Activated naive CD8-positive, alpha-beta T cell (primary cell): ENCODE data around the gene AMIGO3.
"Not testable (repeated sequence)": the region's sequence is repeated elsewhere in the genome, so short reads cannot be mapped to it uniquely, and the experiment has no call there.

Experiments
- H3K27ac Mint-ChIP-seq: one replicate; pipeline ENCODE4 v1.8.0; 2021; ENCODE audit warnings: mixed read lengths
- H3K27me3 Mint-ChIP-seq: one replicate; pipeline ENCODE4 v1.8.0; 2021; ENCODE audit warnings: mixed read lengths
- H3K36me3 Mint-ChIP-seq: one replicate; pipeline ENCODE4 v1.8.0; 2021; ENCODE audit warnings: mixed read lengths
- H3K4me1 Mint-ChIP-seq: one replicate; pipeline ENCODE4 v1.8.0; 2021; ENCODE audit warnings: low read depth, mixed read lengths
- H3K4me3 Mint-ChIP-seq: one replicate; pipeline ENCODE4 v1.8.0; 2021; ENCODE audit warnings: mild to moderate bottlenecking, mixed read lengths
- H3K9me3 Mint-ChIP-seq: one replicate; pipeline ENCODE4 v1.8.0; 2021; ENCODE audit warnings: low read depth, mixed read lengths

The AMIGO3 gene

DNA sequence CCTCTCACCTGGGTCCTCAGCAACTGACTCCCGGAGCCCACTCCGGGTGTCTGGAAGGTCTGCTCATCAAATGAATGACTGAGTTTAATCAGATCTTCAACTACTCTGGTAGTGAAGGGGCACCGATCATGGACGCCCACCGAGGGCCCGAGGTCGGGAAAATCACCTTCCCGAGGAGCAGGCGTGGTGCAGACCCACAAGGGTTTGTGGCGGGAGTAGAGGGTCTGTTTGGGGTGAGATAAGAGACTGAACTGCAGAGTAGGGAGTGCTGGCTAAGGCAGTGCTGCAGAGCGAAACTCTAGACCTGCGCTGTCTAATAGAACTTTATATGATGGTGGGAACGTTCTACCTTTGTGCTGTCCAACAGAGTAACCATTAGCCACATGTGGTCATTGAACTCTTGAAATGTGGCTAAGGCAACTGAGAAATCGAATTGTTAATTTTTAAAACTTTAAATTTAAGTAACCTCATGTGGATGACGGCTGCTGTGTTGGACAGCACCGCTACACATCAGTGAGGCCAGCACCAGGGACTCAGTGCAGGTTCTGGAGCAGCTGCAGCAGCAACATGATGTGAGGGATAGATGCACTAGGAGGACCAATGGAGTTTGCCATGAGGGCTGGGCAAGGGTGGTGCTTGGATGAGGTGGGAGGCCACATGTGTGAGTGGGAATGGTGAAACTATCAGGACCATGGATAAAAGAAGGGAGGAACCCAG is 29.4 kb downstream of the AMIGO3 start:
- not testable (repeated sequence) for H3K9me3 Mint-ChIP-seq, H3K27me3 Mint-ChIP-seq, H3K36me3 Mint-ChIP-seq
- H3K4me3 Mint-ChIP-seq, result peak overlapping the region; percentile 94
- H3K4me1 Mint-ChIP-seq, result peaks cover 33% of the 10 kb centered on the region
- peak overlapping the region; percentile 95 for H3K27ac Mint-ChIP-seq

DNA sequence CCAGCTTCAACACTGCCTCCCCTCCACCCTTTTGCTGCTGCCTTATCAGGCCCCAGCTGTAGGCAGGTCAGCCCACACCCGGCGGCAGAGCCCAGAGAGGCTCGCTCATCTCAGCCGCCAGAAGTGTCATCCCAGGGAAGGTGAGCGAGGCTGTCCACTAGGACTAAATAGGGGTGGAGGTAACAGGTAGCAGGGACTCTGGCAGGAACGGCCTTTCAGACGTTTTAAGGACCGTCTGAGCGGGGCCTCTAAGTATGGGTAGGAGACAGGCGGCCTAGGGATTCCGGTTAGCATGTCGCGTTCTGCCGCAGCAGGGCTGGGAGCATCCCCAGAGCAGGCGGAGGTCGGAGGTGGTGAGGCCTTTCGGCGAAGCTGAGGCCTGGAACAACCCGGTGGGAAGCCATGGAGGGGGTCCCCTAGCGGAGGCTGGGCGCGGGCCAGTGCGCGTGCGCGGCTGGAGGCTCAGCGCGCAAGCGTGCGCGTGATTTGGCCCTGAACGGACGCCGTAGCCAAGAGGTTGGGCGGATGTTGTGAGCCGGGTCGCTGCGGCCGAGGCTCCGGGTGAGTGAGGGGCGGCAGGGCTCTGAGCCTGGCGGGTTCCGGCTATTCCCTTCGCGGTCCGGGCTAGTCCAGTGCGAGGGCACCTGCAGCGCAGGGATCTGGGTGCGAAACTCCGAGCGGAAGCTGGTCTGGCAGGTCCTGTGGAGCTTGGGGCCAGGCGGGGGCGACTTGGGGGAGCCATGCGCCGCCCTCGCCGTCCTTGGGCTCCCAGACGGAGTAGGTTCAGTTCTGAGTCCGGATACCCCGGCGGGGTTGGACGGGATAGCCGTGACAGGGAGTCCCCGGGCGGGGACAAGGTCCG is 30.2 kb downstream of the AMIGO3 start, which contains the start of the genes MST1 and RNF123:
Gene MST1, minus strand, starts transcription at position 429 of the 862 bp plus-strand sequence. CDS start 783 bp downstream, outside the sequence.
Gene RNF123, plus strand, starts transcription at position 512 of the 862 bp plus-strand sequence. CDS start 1,609 bp downstream, outside the sequence.
- Mint-ChIP-seq H3K36me3 (no peaks in the 10 kb centered on the region), H3K27me3 (no peaks in the 10 kb centered on the region), H3K4me1 (peaks cover 33% of the 10 kb centered on the region), H3K4me3 (peak within 1 kb of the TSS; percentile 94), H3K9me3 (no peaks in the 10 kb centered on the region), H3K27ac (peak within 1 kb of the TSS; percentile 95)

DNA sequence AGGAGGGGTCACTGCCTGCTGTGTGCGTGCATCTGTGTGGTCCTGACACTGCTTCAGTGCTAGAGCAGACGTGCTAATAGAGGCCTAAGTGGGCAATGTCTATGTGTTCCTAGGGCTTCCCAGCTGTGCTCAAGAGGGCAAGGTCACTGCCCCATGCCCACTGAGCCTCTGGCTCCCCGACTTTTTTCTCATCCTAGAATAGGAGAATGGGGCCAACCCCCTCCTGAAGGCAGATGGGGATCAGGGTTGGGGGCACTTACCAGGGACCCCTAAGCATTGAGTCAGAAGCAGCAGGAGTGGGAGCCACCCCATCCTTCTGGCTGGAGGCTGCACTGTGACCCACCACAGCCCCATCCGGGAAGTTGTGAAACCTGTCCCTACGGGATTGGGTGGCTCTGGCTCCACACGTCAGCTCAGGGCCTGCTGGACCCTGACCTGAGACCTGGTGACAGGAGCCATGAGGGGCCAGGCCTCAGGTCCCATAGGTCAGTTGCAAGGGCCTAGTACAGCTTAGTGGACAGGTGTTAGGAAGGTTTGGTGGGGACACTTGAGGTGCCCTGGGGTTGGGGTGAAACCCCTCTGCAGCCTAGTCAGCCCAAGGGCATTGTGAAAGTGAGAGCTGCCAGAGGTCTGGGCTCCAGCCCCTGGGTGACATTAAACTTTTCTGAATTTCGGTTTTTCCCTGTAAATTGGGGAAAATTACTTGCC is 31.0 kb downstream of the AMIGO3 start:
- not testable (repeated sequence) for H3K36me3 Mint-ChIP-seq, H3K27me3 Mint-ChIP-seq, H3K9me3 Mint-ChIP-seq
- Mint-ChIP-seq H3K4me3 (peak overlapping the region; percentile 94), H3K27ac (peak overlapping the region; percentile 95), H3K4me1 (peaks cover 29% of the 10 kb centered on the region)

DNA sequence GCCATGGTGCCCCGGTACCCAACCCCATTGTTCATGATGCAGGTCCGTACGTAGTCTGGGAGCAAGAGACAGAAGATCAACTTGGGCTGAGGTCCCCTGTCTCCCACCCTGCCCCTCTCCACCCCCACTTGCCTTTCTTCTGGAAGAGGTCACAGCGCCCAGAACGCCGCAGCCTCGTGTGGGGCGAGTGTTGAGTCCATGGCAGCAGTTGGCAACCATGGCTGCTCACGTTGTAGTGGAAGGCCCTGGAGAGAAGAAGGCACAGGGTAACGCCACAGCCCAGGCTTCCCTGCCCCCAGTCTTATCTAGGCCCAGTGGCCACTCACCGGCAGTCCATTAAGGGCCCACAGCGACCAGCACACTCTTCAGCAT is 32.1 kb downstream of the AMIGO3 start:
- Mint-ChIP-seq H3K4me1 (peaks cover 27% of the 10 kb centered on the region), H3K4me3 (peak overlapping the region; percentile 46)
- H3K27me3 Mint-ChIP-seq, H3K9me3 Mint-ChIP-seq, H3K27ac Mint-ChIP-seq, H3K36me3 Mint-ChIP-seq: not testable (repeated sequence)

DNA sequence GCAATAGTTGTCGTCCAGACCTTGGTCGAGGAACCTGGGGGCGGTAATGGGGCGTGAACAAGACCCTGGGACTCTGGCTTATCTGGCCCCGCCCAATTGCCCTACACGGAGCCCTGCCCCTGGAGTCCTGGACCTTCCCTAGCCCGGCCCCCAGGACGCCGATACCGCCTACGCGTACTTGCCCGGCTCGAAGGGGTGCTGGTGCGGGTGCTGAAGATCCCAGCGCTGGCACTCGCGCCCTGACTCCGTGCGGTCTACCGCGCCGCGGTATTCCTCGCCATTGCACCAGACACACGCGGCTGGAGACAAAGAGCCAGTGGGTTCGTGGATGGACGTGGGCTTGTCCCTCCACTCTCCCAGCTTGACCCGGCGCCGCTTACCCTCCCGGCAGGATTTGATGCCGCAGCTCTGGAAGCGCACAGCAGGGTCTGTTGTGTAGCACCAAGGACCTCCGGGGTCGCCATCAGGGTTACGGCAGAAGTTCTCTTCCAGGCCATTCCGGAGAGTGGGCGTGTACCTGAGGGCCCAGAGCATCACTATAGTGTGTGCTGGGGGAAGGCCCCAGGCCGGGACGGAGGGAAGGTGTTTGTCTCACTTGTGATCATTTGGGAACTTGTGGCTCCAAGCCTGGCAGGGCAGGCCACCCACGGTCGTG is 32.6 kb downstream of the AMIGO3 start:
- not testable (repeated sequence) for H3K27me3 Mint-ChIP-seq, H3K27ac Mint-ChIP-seq, H3K9me3 Mint-ChIP-seq, H3K36me3 Mint-ChIP-seq
- Mint-ChIP-seq H3K4me1 (peaks cover 27% of the 10 kb centered on the region), H3K4me3 (peak overlapping the region; percentile 46)

DNA sequence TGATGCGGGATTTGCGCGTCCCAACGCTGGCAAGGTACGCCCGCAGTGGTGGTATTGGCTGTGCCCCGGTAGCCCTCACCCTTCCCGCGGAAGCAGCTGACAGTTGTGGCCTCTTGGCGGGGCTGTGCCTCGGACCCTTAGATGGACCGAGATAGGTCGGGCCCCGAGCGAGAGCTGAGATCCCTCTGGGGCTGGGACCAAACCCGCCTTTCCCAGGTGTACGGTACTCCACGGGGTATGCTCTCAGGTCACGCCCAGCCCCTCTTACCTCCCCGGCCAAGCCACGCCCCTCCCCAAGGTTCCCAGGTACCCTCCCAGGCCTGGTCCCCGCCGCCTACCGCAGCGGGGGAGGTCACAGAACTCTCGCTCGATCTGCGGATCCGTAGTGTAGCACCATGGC is 33.1 kb downstream of the AMIGO3 start:
- Mint-ChIP-seq H3K4me1 (peaks cover 27% of the 10 kb centered on the region), H3K4me3 (peak overlapping the region; percentile 66)
- H3K27me3 Mint-ChIP-seq, H3K36me3 Mint-ChIP-seq, H3K27ac Mint-ChIP-seq, H3K9me3 Mint-ChIP-seq: not testable (repeated sequence)

DNA sequence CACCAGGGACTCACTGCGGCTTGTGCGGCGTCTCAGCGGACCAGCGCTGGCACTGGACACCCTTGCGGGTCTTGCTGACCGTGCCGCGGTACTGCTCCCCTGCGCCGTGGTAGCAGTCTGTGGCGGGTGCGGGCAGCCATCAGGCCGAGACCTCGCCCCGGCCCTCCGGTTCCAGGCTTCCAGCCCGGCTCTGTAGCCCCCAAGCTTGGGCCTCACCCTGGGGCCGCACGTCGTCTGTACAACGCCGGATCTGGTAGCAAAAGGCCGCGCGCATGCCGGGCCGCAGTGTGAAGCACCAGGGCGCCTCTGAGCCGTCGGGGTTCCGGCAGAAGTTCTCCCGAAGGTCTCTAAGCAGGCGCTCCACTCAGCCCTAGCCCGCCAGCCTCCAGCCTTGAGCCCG is 33.6 kb downstream of the AMIGO3 start:
- H3K9me3 Mint-ChIP-seq, H3K27me3 Mint-ChIP-seq, H3K4me3 Mint-ChIP-seq, H3K36me3 Mint-ChIP-seq, H3K27ac Mint-ChIP-seq: not testable (repeated sequence)
- peaks cover 22% of the 10 kb centered on the region for H3K4me1 Mint-ChIP-seq

DNA sequence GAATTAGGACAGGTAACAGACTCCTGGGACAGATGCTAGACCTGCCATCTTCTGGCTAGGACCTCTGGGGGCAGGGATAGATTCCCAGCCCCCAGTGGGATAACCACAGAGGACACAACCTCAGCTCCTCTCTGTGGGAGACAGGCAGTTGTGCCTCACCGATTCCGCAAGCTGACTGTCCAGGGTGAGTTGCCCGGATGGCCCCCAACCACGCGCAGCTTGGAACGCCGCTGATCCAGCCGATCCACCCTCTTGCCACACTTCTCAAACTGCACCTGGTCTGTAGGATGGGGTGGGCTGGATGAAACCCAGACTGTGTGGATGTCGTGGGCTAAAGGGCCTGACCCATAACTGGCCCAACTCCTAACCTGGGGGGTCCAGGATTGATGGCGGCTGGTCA is 34.4 kb downstream of the AMIGO3 start:
- H3K9me3 Mint-ChIP-seq, H3K27ac Mint-ChIP-seq, H3K36me3 Mint-ChIP-seq, H3K27me3 Mint-ChIP-seq: not testable (repeated sequence)
- Mint-ChIP-seq H3K4me1 (peaks cover 16% of the 10 kb centered on the region), H3K4me3 (peak overlapping the region; percentile 52)

DNA sequence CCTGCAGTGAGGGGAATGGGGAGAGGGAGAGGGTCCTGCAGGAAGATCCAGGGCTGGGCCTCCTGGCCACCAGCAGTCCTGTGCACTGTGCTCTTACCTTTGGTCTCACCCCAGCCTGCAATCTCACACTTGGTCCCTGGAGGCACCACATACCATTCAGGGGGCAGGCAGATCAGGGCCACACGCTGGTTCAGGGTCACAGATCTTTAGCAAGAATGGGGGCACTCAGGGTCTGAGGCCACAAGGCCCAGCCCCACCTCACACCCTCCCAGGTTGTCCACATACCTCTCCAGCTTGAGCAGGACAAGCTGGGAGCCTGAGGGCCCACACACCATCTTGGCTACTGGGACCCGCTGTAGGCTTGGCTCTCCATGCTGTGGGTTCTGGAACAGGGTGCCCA is 35.0 kb downstream of the AMIGO3 start:
- H3K27me3 Mint-ChIP-seq, H3K4me3 Mint-ChIP-seq, H3K9me3 Mint-ChIP-seq, H3K36me3 Mint-ChIP-seq, H3K27ac Mint-ChIP-seq: not testable (repeated sequence)
- peaks cover 16% of the 10 kb centered on the region for H3K4me1 Mint-ChIP-seq

DNA sequence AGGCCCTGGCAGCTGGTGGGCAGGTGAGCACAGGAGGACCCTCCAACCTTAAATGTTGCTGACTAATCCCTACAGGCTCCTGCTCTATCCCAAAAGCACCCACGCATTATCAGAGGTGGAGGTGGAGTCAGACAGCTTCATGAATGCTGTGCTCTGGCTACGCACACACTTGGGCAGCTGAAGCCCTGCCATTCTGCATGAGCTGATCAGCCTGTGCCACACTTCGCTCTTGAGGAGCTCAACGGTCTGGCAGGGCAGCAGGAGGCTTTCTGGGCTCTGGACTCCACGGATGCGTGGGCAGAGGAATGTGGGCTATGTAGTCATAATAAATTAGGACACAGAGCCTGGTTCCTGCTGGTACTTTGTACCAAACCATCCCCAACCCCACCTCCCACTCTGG is 36.3 kb downstream of the AMIGO3 start:
- peaks cover 9% of the 10 kb centered on the region for H3K4me1 Mint-ChIP-seq
- H3K36me3 Mint-ChIP-seq, result peaks cover 2% of the 10 kb centered on the region
- H3K9me3 Mint-ChIP-seq, result no peaks in the 10 kb centered on the region
- no peak overlapping the region for H3K27ac Mint-ChIP-seq
- no peaks in the 10 kb centered on the region for H3K27me3 Mint-ChIP-seq
- H3K4me3 Mint-ChIP-seq, result no peak overlapping the region

DNA sequence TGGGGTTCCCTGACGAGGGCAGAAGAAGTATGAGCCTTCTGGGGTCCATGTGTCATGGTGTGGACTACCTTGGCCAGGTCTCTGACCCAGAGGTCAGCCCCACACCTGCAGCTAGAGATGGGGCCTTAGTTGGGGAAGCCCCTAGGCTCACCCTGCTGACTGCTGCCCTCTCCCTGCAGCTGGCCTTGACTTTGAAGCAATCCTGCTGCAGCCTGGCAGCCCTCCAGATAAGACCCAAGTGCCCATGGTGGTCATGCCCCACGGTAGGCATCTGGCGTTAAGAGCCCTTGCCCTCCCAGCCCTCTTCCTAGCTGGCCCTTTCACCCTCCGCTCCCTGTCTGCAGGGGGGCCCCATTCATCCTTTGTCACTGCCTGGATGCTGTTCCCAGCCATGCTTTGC is 37.9 kb downstream of the AMIGO3 start:
- H3K36me3 Mint-ChIP-seq, result peaks cover 2% of the 10 kb centered on the region

DNA sequence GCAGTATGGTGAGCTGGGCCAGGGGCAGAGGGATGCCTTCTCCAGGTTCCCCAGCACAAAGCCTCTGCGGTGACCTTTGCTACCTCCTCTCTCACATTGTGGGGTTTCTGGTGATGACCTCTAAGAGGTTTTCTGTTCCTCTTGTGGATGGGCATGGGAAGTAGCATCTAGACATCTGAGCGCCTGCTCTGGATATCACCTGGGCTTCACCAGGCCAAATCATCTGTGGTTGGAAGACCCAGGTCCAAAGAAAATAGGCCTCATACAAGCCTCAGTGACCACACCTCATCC is 38.3 kb downstream of the AMIGO3 start:
- H3K36me3 Mint-ChIP-seq, result peaks cover 2% of the 10 kb centered on the region
- H3K27ac Mint-ChIP-seq, result no peak overlapping the region
- peaks cover 17% of the 10 kb centered on the region for H3K4me1 Mint-ChIP-seq
- no peak overlapping the region for H3K4me3 Mint-ChIP-seq
- H3K9me3 Mint-ChIP-seq, result no peaks in the 10 kb centered on the region
- no peaks in the 10 kb centered on the region for H3K27me3 Mint-ChIP-seq

More for the DNA sequence above, 37.9 kb downstream of the AMIGO3 start:
- peaks cover 16% of the 10 kb centered on the region for H3K4me1 Mint-ChIP-seq
- H3K9me3 Mint-ChIP-seq, result no peaks in the 10 kb centered on the region
- no peak overlapping the region for H3K27ac Mint-ChIP-seq
- no peaks in the 10 kb centered on the region for H3K27me3 Mint-ChIP-seq
- no peak overlapping the region for H3K4me3 Mint-ChIP-seq

DNA sequence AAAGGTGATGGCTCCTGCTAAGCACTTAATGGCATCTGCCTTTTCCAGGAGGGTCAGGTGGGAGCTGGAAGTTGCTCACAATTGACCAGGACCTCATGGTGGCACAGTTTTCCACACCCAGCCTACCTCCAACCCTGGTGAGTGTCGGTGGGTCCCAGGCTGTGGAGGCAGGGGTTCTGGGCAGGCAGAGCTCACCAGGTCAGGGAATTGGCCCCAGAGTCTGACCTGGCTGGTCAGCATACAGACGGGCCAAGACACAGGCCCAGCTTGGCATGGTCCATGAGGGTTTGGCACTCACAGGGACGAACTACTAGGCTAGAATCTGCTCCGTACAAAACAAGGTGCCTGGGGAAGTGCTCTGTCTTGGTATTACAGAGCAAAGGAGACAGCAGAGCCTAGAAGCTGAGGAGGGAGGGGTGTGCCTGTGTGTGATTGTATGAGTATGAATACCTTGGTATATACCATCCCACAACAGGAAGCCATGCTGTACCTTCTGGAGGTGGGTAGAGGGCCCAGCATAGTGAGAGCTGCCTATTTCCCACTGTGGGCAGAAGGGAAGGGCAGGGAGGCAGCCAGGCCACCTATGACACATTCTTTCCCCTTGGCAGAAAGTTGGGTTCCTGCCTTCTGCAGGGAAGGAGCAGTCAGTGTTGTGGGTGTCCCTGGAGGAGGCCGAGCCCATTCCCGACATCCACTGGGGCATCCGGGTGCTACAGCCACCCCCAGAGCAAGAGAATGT is 38.8 kb downstream of the AMIGO3 start:
- peaks cover 2% of the 10 kb centered on the region for H3K36me3 Mint-ChIP-seq
- no peaks in the 10 kb centered on the region for H3K9me3 Mint-ChIP-seq
- H3K27ac Mint-ChIP-seq, result no peak overlapping the region
- no peaks in the 10 kb centered on the region for H3K27me3 Mint-ChIP-seq
- H3K4me3 Mint-ChIP-seq, result no peak overlapping the region
- peaks cover 21% of the 10 kb centered on the region for H3K4me1 Mint-ChIP-seq

DNA sequence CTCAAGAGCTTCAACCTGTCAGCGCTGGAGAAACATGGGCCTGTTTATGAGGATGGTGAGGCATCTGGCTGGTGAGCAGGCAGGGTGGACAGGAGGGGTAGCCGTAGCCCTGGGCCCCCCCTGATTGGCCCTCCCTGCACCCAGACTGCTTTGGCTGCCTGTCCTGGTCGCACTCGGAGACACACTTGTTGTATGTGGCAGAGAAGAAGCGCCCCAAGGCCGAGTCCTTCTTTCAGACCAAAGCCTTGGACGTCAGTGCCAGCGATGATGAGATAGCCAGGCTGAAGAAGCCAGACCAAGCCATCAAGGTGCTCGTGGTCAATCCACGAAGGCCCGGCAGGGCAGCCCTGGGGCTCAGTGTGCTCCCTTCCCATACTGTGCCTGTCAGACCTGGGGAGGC is 43.6 kb downstream of the AMIGO3 start:
- Mint-ChIP-seq H3K27me3 (no peaks in the 10 kb centered on the region), H3K4me1 (peaks cover 42% of the 10 kb centered on the region), H3K4me3 (peak overlapping the region; percentile 92), H3K9me3 (no peaks in the 10 kb centered on the region), H3K27ac (no peak overlapping the region), H3K36me3 (peaks cover 2% of the 10 kb centered on the region)
